ENCODE measurements around the gene MARCHF2. TPM values are rescaled to one million over a fixed set of nuclear protein-coding genes. Genes with fewer than 3 reads are reported as not detected.
A peak's percentile ranks its signal among the peaks of the same experiment; 100 is the strongest.
"Not testable (repeated sequence)": the region's sequence is repeated elsewhere in the genome, so short reads cannot be mapped to it uniquely, and the experiment has no call there.

The MARCHF2 gene
- total RNA-seq, 2 experiments from 2014 or later, result 16.5 to 20.9 TPM

- DNase-seq (no peak), ATAC-seq (no peak)
- H3K27ac Mint-ChIP-seq, result no peak overlapping the region
- H3K27me3 Mint-ChIP-seq, result no peaks in the 10 kb centered on the region
- no peaks in the 10 kb centered on the region for H3K9me3 Mint-ChIP-seq (ENCODE audit: low read depth)
- no peaks in the 10 kb centered on the region for H3K36me3 Mint-ChIP-seq
- peaks cover 9% of the 10 kb centered on the region for H3K4me1 Mint-ChIP-seq
- CTCF ChIA-PET, result interaction anchor here (2.3 kb wide), 1 partner anchor 24 kb away, joined by 12 read pairs; no protein-coding TSS in a partner anchor
- H3K4me3 Mint-ChIP-seq, result no peak overlapping the region
Observed at GRCh38 chr19:8377598-8377997, 35.5 kb upstream of the MARCHF2 start.

DNA sequence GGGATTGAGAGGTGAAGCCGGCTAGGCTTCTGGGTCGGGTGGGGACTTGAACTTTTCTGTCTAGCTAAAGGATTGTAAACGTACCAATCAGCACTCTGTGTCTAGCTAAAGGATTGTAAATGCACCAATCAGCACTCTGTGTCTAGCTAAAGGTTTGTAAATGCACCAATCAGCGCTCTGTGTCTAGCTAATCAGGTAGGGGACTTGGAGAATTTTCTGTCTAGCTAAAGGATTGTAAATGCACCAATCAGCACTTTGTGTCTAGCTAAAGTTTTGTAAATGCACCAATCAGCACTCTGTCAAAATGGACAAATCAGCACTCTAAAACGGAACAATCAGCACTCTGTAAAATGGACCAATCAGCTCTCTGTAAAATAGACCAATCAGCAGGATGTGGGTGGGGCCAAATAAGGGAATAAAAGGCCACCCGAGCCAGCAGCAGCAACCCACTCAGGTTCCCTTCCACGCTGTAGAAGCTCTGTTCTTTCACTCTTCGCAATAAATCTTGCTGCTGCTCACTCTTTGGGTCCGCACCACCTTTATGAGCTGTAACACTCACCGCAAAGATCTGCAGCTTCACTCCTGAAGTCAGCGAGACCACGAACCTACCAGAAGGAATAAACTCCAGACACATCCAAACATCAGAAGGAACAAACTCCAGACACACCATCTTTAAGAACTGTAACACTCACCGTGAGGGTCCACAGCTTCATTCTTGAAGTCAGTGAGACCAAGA, 33.8 kb upstream of the MARCHF2 start:
- H3K9me3 Mint-ChIP-seq (ENCODE audit: low read depth); H3K4me1 Mint-ChIP-seq; H3K27ac Mint-ChIP-seq; H3K36me3 Mint-ChIP-seq; ATAC-seq; DNase-seq; H3K27me3 Mint-ChIP-seq; H3K4me3 Mint-ChIP-seq: not testable (repeated sequence)
- CTCF ChIA-PET, result interaction anchor here (1.3 kb wide), 3 partner anchors 11 to 201 kb away, joined by 3 to 6 read pairs (median 3); partner anchors contain the start of gene RAB11B

DNA sequence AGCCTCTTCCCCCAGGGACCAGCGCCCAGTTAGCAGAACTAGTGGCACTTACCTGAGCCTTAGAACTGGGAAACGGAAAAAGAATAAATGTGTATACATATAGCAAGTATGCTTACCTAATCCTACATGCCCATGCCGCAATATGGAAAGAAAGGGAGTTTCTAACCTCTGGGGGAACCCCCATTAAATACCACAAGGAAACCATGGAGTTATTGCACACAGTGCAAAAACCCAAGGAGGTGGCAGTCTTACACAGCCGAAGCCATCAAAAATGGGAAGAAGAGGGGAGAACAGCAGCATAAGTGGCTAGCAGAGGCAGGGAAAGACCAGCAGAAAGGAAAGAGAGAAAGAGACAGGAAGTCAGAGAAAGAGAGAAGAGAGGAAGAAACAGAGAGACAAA, 28.5 kb upstream of the MARCHF2 start:
- H3K36me3 Mint-ChIP-seq; H3K27me3 Mint-ChIP-seq; H3K9me3 Mint-ChIP-seq (ENCODE audit: low read depth); H3K4me3 Mint-ChIP-seq; DNase-seq; H3K4me1 Mint-ChIP-seq; ATAC-seq; H3K27ac Mint-ChIP-seq; CTCF ChIA-PET: not testable (repeated sequence)

DNA sequence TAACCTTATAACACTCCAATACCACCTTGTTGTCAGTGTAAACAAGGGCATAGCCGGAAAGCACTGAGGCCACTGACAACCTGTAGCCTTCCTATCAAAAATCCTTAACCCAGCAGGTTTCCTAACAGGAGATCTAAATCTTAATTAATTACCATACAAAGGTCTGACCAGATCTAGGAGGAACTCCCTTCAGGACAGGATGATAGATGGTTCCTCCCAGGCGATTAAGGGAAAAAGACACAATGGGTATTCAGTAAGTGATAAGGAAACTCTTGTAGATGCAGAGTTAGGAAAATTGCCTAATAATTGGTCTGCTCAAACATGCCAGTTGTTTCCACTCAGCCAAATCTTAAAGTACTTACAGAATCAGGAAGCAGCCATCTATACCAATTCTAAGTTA, 28.0 kb upstream of the MARCHF2 start:
- H3K36me3 Mint-ChIP-seq; H3K4me1 Mint-ChIP-seq; ATAC-seq; DNase-seq; H3K4me3 Mint-ChIP-seq; H3K9me3 Mint-ChIP-seq (ENCODE audit: low read depth); H3K27me3 Mint-ChIP-seq; H3K27ac Mint-ChIP-seq: not testable (repeated sequence)
- CTCF ChIA-PET, result interaction anchor here (0.7 kb wide), 1 partner anchor 31 kb away, joined by 3 read pairs; no protein-coding TSS in a partner anchor

DNA sequence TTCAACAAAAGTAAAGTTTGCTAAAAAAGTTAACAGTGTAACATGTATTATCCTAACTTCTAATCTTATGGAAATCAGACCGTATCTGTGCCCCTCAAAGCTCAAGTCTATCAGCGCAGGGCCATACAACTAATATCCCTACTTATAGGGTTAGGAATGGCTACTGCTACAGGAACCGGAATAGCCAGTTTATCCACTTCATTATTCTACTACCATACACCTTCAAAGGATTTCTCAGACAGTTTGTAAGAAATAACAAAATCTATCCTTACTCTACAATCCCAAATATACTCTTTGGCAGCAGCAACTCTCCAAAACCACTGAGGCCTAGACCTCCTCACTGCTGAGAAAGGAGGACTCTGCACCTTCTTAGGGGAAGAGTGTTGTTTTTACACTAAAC, 27.5 kb upstream of the MARCHF2 start:
- H3K4me1 Mint-ChIP-seq, result not testable (repeated sequence)

DNA sequence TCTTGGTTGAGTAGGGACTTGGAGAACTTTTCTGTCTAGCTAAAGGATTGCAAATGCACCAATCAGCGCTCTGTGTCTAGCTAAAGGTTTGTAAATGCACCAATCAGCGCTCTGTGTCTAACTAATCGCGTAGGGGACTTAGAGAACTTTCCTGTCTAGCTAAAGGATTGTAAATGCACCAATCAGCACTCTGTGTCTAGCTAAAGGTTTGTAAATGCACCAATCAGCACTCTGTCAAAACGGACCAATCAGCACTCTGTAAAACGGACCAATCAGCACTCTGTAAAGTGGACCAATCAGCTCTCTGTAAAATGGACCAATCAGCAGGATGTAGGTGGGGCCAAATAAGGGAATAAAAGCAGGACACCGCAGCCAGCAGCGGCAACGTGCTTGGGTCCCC, 26.7 kb upstream of the MARCHF2 start:
- ATAC-seq; H3K27me3 Mint-ChIP-seq; H3K27ac Mint-ChIP-seq; H3K36me3 Mint-ChIP-seq; DNase-seq; H3K4me3 Mint-ChIP-seq; H3K9me3 Mint-ChIP-seq (ENCODE audit: low read depth): not testable (repeated sequence)
- peaks cover 14% of the 10 kb centered on the region for H3K4me1 Mint-ChIP-seq
- CTCF ChIA-PET, result interaction anchor here (1.0 kb wide), 2 partner anchors 27 to 32 kb away, joined by 3 to 5 read pairs; partner anchors contain the start of gene MARCHF2

More for the DNA sequence above, 27.5 kb upstream of the MARCHF2 start:
- not testable (repeated sequence) for DNase-seq; H3K27me3 Mint-ChIP-seq; H3K36me3 Mint-ChIP-seq; H3K4me3 Mint-ChIP-seq; ATAC-seq; H3K27ac Mint-ChIP-seq; H3K9me3 Mint-ChIP-seq (ENCODE audit: low read depth)
- CTCF ChIA-PET, result interaction anchor here (0.7 to 1.0 kb wide), 2 partner anchors 32 kb away, joined by 3 to 5 read pairs; no protein-coding TSS in a partner anchor

DNA sequence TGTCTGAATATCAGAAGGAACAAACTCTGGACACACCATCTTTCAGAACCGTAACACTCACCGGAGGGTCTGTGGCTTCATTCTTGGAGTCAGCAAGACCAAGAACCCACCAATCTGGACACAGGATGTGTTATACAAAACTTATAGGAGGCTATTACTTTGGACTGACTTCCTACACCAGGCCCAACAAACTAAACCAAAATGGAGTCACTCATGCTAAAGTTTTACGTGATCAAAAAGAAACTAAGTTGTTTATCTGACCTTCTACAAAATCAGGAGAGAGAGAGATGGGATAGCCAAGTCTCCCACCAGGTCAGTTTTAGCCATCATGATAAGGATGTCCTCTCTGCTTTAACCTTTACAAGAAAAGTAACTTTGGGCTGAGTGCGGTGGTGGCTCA, 26.1 kb upstream of the MARCHF2 start:
- DNase-seq (no peak), ATAC-seq (no peak)
- no peak overlapping the region for H3K4me3 Mint-ChIP-seq
- H3K36me3 Mint-ChIP-seq, result peaks cover 5% of the 10 kb centered on the region
- no peaks in the 10 kb centered on the region for H3K9me3 Mint-ChIP-seq (ENCODE audit: low read depth)
- CTCF ChIA-PET, result interaction anchor here (1.0 kb wide), 1 partner anchor 26 kb away, joined by 3 read pairs; the partner anchor contains the start of gene MARCHF2
- H3K4me1 Mint-ChIP-seq, result peaks cover 20% of the 10 kb centered on the region
- H3K27ac Mint-ChIP-seq, result no peak overlapping the region
- H3K27me3 Mint-ChIP-seq, result no peaks in the 10 kb centered on the region

GRCh38 chr19:8387688-8388611, 25.2 kb upstream of the MARCHF2 start:
- DNase-seq (no peak), ATAC-seq (no peak)
- no peak overlapping the region for H3K27ac Mint-ChIP-seq
- peak overlapping the region; percentile 35 for H3K4me3 Mint-ChIP-seq
- H3K4me1 Mint-ChIP-seq, result peaks cover 25% of the 10 kb centered on the region
- CTCF ChIA-PET, result interaction anchor here (1.2 to 3.2 kb wide), 2 partner anchors 24 to 33 kb away, joined by 3 to 12 read pairs; no protein-coding TSS in a partner anchor
- H3K27me3 Mint-ChIP-seq, result no peaks in the 10 kb centered on the region
- H3K9me3 Mint-ChIP-seq (ENCODE audit: low read depth), result no peaks in the 10 kb centered on the region
- H3K36me3 Mint-ChIP-seq, result peaks cover 5% of the 10 kb centered on the region

- H3K27ac Mint-ChIP-seq, result peak overlapping the region; percentile 46
- no peak for DNase-seq
- H3K27me3 Mint-ChIP-seq, result no peaks in the 10 kb centered on the region
- peaks cover 27% of the 10 kb centered on the region for H3K4me1 Mint-ChIP-seq
- H3K4me3 Mint-ChIP-seq, result no peak overlapping the region
- CTCF ChIA-PET, result interaction anchor here (1.2 to 3.2 kb wide), 2 partner anchors 23 to 34 kb away, joined by 3 to 12 read pairs; no protein-coding TSS in a partner anchor
- ATAC-seq, result no peak
- H3K36me3 Mint-ChIP-seq, result peaks cover 5% of the 10 kb centered on the region
- H3K9me3 Mint-ChIP-seq (ENCODE audit: low read depth), result no peaks in the 10 kb centered on the region
Observed at GRCh38 chr19:8388612-8388958, 24.5 kb upstream of the MARCHF2 start.

DNA sequence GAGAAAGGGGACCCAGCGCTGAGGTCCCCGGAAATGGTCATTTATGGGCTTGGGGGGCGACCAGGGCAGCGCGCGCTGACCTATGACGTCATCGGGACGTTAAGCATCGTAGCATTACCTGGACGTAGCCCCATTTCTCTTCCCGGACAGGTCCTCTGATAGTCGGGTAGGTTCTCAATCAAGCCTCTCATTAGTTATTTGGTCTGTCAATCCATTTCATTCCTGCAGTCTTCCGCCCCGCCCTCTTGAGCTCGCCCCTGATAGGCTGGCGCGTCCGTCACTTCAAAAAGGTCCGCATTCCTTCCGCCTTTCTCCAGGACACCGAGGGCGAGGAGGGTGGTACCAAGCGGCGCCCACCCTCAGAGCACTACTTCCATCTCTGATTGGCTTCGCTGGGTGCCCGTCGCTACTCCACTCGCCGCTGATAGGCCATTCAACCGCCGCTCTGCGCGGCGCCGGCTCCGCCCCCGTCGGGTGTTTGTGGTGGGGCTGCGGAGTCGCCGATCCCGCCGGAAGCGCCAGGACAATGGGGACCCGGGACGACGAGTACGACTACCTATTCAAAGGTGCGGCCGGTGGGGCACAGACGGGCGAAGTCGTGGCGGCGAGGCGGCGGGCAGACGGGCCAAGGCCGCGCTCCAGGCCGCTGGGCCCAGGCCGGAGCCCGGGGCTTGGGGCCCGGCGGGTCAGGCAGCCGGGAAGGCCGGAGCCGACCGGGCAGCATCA, 23.1 kb upstream of the MARCHF2 start, which contains the start of gene RAB11B:
TSS of gene RAB11B (plus strand) at position 470 of the 726 bp plus-strand sequence. CDS start at position 527, 57 bp downstream.
- Mint-ChIP-seq H3K4me3 (peak within 1 kb of the TSS; percentile 84), H3K27me3 (no peaks in the 10 kb centered on the region), H3K4me1 (peaks cover 25% of the 10 kb centered on the region), H3K9me3 (ENCODE audit: low read depth) (no peaks in the 10 kb centered on the region), H3K27ac (peak within 1 kb of the TSS; percentile 98), H3K36me3 (peaks cover 5% of the 10 kb centered on the region)
- CTCF ChIA-PET, result interaction anchor here (1.0 to 3.2 kb wide), 10 partner anchors 11 to 265 kb away, joined by 3 to 12 read pairs (median 4); partner anchors contain the start of genes HNRNPM and MARCHF2
- DNase-seq, result peak; percentile 100
- peak; percentile 93 for ATAC-seq

DNA sequence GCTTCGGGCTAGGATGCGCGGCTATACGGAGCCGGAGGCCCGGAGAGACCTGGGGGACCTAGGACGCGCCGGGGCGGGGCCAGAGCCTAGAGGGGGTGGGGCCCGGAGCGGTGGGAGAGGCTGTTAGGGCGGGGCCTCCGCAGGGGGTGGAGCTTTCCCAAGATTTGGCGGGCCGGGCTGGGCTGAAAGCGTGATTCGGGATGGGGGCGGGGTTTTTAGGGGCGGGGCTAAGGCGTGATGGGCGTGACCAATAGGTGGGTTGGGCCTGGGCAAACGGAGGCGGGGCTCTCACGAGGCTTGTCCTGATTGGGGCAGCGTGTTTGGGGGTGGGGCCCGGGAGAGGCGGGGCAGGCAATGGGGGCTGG, 22.5 kb upstream of the MARCHF2 start:
- ATAC-seq (peak; percentile 69), DNase-seq (peak; percentile 97)
- Mint-ChIP-seq H3K9me3 (ENCODE audit: low read depth) (no peaks in the 10 kb centered on the region), H3K27me3 (no peaks in the 10 kb centered on the region), H3K4me3 (peak overlapping the region; percentile 56), H3K27ac (peak overlapping the region; percentile 74), H3K36me3 (peaks cover 5% of the 10 kb centered on the region), H3K4me1 (peaks cover 25% of the 10 kb centered on the region)
- CTCF ChIA-PET, result interaction anchor here (0.6 to 3.2 kb wide), 13 partner anchors 10 to 264 kb away, joined by 3 to 12 read pairs (median 4); partner anchors contain the start of genes HNRNPM and MARCHF2

DNA sequence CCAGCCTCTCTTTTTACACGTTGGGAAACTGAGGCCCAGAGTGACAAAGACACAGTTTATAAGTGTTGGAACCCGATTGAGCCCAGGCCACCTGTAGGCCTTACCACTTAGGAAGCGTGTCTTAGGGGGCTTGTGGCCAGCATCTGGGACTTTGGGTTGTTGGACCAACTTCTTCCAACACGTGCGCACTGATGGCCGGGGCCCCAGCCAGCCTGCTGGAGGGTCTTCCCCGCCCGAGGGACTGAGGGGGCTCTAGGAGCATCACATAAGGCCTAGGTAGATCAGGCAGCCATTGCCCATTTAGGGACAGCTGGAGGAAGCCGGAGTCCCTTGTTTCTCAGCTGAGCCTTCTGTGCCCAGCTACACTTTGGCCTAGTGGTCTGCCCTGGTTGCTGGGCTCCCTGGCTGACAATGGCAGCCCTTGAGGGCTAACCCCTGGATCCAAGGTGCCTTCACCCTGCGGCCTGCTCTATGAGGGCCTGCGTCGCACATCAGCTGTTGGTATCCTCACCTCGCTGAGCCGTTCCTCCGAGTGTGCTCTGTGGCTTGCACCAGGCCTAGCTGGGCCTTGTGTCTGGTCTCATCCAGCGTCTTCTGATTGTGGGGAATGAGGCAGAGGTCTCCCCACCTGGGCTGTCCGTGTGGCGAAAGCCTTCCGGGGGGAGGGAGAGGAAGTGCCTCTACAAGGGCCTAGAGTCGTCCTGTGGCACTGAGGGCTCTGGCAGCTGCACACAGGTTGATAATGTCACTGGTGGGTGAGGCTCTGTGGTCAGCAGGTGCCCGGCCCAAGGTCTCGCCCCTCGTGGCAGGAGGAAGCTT, 21.7 kb upstream of the MARCHF2 start:
- DNase-seq (peak; percentile 48), ATAC-seq (no peak)
- Mint-ChIP-seq H3K27me3 (no peaks in the 10 kb centered on the region), H3K27ac (peak overlapping the region; percentile 74), H3K36me3 (peaks cover 5% of the 10 kb centered on the region), H3K4me3 (peak overlapping the region; percentile 56), H3K4me1 (peaks cover 31% of the 10 kb centered on the region), H3K9me3 (ENCODE audit: low read depth) (no peaks in the 10 kb centered on the region)
- CTCF ChIA-PET, result interaction anchor here (0.6 to 3.7 kb wide), 8 partner anchors 11 to 1636 kb away, joined by 3 to 22 read pairs (median 4); partner anchors contain the start of gene MARCHF2

All from activated CD8-positive, alpha-beta memory T cell treated with anti-CD3 and anti-CD28 coated beads, Interleukin-2, amount 10 ng/mL, durations not matched to agents 7 days and 5 days (primary cell).